WTC11 (cell line): ENCODE data around the gene OR6N2. TPM values are rescaled to one million over a fixed set of nuclear protein-coding genes. Genes with fewer than 3 reads are reported as not detected.

Experiments used
- ATAC-seq: fragments of 200-7000 bp; cut with Tn5 transposase; 2 replicates; pipeline ENCODE4 v1.10.0; 2021; ENCODE audit warnings: mild to moderate bottlenecking, moderate library complexity
- CTCF ChIA-PET: fragments of 300-600 bp; sonication (Branson Sonifier 250); formaldehyde crosslinking; loops from one replicate; lab custom pipeline; 2021; ENCODE audit warnings: antibody characterized with exemption; lab: Charles Lee
- POLR2A ChIA-PET: fragments of 350-600 bp; sonication (Branson Sonifier 250); formaldehyde crosslinking; loops from one replicate; lab custom pipeline; 2021; ENCODE audit warnings: antibody characterized with exemption; lab: Charles Lee
- DNase-seq: peaks from one replicate; pipeline ENCODE4 v3.0.0; 2021; ENCODE audit warnings: low spot score
- H3K27ac Mint-ChIP-seq: 2 replicates; pipeline ENCODE4 v1.8.0; 2021; ENCODE audit warnings: mixed read lengths
- H3K27me3 Mint-ChIP-seq: 2 replicates; pipeline ENCODE4 v1.8.0; 2021; ENCODE audit warnings: low read depth, mild to moderate bottlenecking, moderate library complexity, mixed read lengths
- H3K36me3 Mint-ChIP-seq: 2 replicates; pipeline ENCODE4 v1.8.0; 2021; ENCODE audit warnings: mixed read lengths
- H3K4me1 Mint-ChIP-seq: 2 replicates; pipeline ENCODE4 v1.8.0; 2022; ENCODE audit warnings: mixed read lengths
- H3K4me3 Mint-ChIP-seq: 2 replicates; pipeline ENCODE4 v1.8.0; 2021; ENCODE audit warnings: mild to moderate bottlenecking, moderate library complexity, mixed read lengths
- H3K9me3 Mint-ChIP-seq: 2 replicates; pipeline ENCODE4 v1.8.0; 2021; ENCODE audit warnings: mixed read lengths
- GTF2I ChIP-seq: fragments of 250-450 bp; sonication (Bioruptor Pico); conservative IDR thresholded peaks from 2 replicates; pipeline ENCODE4 v1.4.0; 2021; ENCODE audit warnings: mild to moderate bottlenecking
- IRF2 ChIP-seq: sonication (generic); formaldehyde crosslinking; IDR thresholded peaks from 2 replicates; pipeline ENCODE4 v1.8.0; 2022; ENCODE audit warnings: low read depth, missing genetic modification reagents, borderline replicate concordance
- MYBL2 ChIP-seq: sonication (generic); formaldehyde crosslinking; IDR thresholded peaks from 2 replicates; pipeline ENCODE4 v1.8.1; 2023; ENCODE audit warnings: mild to moderate bottlenecking, moderate library complexity, missing genetic modification reagents
- NFATC4 ChIP-seq: fragments of 250-450 bp; sonication (Bioruptor Pico); IDR thresholded peaks from 2 replicates; pipeline ENCODE4 v1.9.0; 2021; ENCODE audit warnings: mild to moderate bottlenecking
- NFE2L1 ChIP-seq: sonication (generic); formaldehyde crosslinking; IDR thresholded peaks from 2 replicates; pipeline ENCODE4 v1.8.1; 2023; ENCODE audit warnings: missing genetic modification reagents
- ZNF671 ChIP-seq: fragments of 250-450 bp; sonication (Bioruptor Pico); IDR thresholded peaks from 2 replicates; pipeline ENCODE4 v1.8.0; 2021; ENCODE audit warnings: mild to moderate bottlenecking
- total RNA-seq: library from RNA; stranded (reverse); gene quantifications from 3 replicates; pipeline ENCODE4 v1.2.3, GENCODE V29; 2021
- TF ChIP-seq, protein P1 (sequence below): fragments of 200-600 bp; IDR thresholded peaks from 2 replicates; pipeline ENCODE4 v1.8.0; 2022; ENCODE audit warnings: antibody characterized with exemption
- TF ChIP-seq, protein P2 (sequence below): fragments of 250-450 bp; sonication (Bioruptor Pico); IDR thresholded peaks from 2 replicates; pipeline ENCODE4 v1.9.0; 2021; ENCODE audit warnings: mild to moderate bottlenecking
- TF ChIP-seq, protein P3 (sequence below): sonication (generic); formaldehyde crosslinking; IDR thresholded peaks from 2 replicates; pipeline ENCODE4 v1.8.1; 2022; ENCODE audit warnings: low read depth, missing genetic modification reagents, borderline replicate concordance
- TF ChIP-seq, protein P4 (sequence below): sonication (generic); formaldehyde crosslinking; IDR thresholded peaks from 2 replicates; pipeline ENCODE4 v1.8.0; 2022; ENCODE audit warnings: mild to moderate bottlenecking, missing genetic modification reagents
- TF ChIP-seq, protein P5 (sequence below): sonication (generic); formaldehyde crosslinking; IDR thresholded peaks from 2 replicates; pipeline ENCODE4 v1.8.1; 2023; ENCODE audit warnings: mild to moderate bottlenecking, missing genetic modification reagents, moderate library complexity

Gene OR6N2
- total RNA-seq, 1 experiment from 2014 or later, result not detected

DNA sequence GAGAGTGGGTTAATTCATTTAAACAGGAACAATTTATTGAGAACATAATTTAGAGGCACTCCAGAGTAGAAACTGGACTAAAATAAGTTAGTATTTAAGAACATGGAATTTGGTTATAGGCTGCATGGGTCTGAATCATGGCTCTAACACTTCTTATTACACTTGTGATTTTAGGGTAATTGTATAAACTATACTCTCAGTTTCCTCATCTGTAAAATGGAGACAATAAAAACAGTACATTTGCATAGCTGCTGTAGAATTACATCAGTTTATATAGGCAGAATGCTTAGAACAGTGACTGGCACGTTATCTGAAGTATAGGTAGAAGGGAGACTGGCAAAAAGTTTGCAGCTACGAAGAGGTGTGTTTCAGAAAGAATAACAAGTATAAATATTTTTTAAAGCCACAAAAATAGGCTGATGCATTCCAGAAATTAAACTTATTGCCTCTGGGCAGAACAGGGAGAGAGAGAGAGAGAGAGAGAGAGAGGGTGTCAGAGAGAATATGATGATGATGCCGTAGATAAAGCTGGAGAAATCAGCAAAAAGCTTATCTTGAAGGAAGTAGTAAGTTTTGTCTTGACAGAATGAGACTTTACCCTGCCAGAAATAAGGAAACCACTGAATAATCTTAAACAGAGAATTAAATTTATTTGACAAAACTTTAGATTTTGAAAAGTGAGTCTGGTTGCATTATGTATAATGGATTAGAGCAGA is 52.3 kb downstream of the OR6N2 start:
- H3K27ac Mint-ChIP-seq, result no peak overlapping the region
- no peaks in the 10 kb centered on the region for H3K4me1 Mint-ChIP-seq
- no peaks in the 10 kb centered on the region for H3K9me3 Mint-ChIP-seq
- no peaks in the 10 kb centered on the region for H3K36me3 Mint-ChIP-seq
- no peak overlapping the region for H3K4me3 Mint-ChIP-seq
- ChIA-PET CTCF (no interaction called here), POLR2A (no interaction called here)
- no peaks in the 10 kb centered on the region for H3K27me3 Mint-ChIP-seq
- DNase-seq (no peak), ATAC-seq (no peak)
- TF ChIP-seq NFE2L1 (CRISPR knock-in tag) (no peak), IRF2 (CRISPR knock-in tag) (no peak)

DNA sequence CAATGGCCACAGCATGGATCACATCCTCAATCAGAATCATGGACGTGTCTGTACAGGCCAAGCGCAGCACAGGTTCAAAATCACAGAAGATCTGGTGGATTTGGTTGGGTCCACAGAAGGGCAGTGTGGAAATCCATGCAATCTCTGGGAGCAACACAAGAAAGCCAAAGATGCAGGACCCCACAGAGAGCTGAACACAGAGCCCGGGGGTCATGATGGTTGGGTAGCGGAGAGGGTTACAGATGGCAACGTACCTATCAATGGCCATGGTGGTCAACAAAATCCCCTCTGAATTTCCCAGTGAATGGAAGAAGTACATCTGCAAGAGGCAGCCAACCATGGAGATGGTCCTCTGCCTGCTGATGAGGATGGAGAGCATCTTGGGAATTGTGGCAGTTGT is 56.6 kb downstream of the OR6N2 start:
- no peak for ATAC-seq
- Mint-ChIP-seq H3K4me1 (no peaks in the 10 kb centered on the region), H3K27me3 (no peaks in the 10 kb centered on the region), H3K9me3 (no peaks in the 10 kb centered on the region), H3K36me3 (no peaks in the 10 kb centered on the region), H3K27ac (no peak overlapping the region), H3K4me3 (no peak overlapping the region)
- CTCF ChIA-PET, result no interaction called here
- TF ChIP-seq ZNF671 (CRISPR knock-in tag) (no peak), NFATC4 (CRISPR knock-in tag) (no peak), GTF2I (CRISPR knock-in tag) (no peak), MYBL2 (CRISPR knock-in tag) (no peak)
- TF ChIP-seq, protein P1, sequence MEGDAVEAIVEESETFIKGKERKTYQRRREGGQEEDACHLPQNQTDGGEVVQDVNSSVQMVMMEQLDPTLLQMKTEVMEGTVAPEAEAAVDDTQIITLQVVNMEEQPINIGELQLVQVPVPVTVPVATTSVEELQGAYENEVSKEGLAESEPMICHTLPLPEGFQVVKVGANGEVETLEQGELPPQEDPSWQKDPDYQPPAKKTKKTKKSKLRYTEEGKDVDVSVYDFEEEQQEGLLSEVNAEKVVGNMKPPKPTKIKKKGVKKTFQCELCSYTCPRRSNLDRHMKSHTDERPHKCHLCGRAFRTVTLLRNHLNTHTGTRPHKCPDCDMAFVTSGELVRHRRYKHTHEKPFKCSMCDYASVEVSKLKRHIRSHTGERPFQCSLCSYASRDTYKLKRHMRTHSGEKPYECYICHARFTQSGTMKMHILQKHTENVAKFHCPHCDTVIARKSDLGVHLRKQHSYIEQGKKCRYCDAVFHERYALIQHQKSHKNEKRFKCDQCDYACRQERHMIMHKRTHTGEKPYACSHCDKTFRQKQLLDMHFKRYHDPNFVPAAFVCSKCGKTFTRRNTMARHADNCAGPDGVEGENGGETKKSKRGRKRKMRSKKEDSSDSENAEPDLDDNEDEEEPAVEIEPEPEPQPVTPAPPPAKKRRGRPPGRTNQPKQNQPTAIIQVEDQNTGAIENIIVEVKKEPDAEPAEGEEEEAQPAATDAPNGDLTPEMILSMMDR, result no peak
- TF ChIP-seq, protein P2, sequence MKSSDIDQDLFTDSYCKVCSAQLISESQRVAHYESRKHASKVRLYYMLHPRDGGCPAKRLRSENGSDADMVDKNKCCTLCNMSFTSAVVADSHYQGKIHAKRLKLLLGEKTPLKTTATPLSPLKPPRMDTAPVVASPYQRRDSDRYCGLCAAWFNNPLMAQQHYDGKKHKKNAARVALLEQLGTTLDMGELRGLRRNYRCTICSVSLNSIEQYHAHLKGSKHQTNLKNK, result no peak
- TF ChIP-seq, protein P3, sequence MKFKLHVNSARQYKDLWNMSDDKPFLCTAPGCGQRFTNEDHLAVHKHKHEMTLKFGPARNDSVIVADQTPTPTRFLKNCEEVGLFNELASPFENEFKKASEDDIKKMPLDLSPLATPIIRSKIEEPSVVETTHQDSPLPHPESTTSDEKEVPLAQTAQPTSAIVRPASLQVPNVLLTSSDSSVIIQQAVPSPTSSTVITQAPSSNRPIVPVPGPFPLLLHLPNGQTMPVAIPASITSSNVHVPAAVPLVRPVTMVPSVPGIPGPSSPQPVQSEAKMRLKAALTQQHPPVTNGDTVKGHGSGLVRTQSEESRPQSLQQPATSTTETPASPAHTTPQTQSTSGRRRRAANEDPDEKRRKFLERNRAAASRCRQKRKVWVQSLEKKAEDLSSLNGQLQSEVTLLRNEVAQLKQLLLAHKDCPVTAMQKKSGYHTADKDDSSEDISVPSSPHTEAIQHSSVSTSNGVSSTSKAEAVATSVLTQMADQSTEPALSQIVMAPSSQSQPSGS (CRISPR knock-in tag), result no peak
- TF ChIP-seq, protein P4, sequence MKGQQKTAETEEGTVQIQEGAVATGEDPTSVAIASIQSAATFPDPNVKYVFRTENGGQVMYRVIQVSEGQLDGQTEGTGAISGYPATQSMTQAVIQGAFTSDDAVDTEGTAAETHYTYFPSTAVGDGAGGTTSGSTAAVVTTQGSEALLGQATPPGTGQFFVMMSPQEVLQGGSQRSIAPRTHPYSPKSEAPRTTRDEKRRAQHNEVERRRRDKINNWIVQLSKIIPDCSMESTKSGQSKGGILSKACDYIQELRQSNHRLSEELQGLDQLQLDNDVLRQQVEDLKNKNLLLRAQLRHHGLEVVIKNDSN, result no peak
- TF ChIP-seq, protein P5, sequence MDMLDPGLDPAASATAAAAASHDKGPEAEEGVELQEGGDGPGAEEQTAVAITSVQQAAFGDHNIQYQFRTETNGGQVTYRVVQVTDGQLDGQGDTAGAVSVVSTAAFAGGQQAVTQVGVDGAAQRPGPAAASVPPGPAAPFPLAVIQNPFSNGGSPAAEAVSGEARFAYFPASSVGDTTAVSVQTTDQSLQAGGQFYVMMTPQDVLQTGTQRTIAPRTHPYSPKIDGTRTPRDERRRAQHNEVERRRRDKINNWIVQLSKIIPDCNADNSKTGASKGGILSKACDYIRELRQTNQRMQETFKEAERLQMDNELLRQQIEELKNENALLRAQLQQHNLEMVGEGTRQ (CRISPR knock-in tag), result no peak
- no peak for DNase-seq
- POLR2A ChIA-PET, result no interaction called here

Other genes starting within 250 kb of the OR6N2 start
- not detected in 3 replicates for gene OR6Y1, start 226.8 kb downstream of the OR6N2 start, total RNA-seq
- gene OR6P1, start 210.6 kb downstream of the OR6N2 start, total RNA-seq, result not detected in 3 replicates
- gene OR10X1, start 201.3 kb downstream of the OR6N2 start, total RNA-seq, result not detected in 3 replicates
- gene OR10Z1, start 175.9 kb downstream of the OR6N2 start, total RNA-seq, result not detected in 3 replicates
- gene SPTA1, start 94.5 kb downstream of the OR6N2 start, total RNA-seq, result 0.02 to 0.11 TPM (median 0.09 TPM) in 3 replicates
- gene OR6K2, start 80.6 kb downstream of the OR6N2 start, total RNA-seq, result not detected in 3 replicates
- not detected in 3 replicates for gene OR6K3, start 60.5 kb downstream of the OR6N2 start, total RNA-seq
- not detected in 3 replicates for gene OR6K6, start 26.5 kb downstream of the OR6N2 start, total RNA-seq
- gene OR6N1, start 9.0 kb downstream of the OR6N2 start, total RNA-seq, result not detected in 3 replicates
- gene MNDA, start 50.1 kb upstream of the OR6N2 start, total RNA-seq, result 0.09 TPM in 1 of 3 replicates, not detected in the others
- 0.11 TPM in 1 of 3 replicates, not detected in the others for gene PYHIN1, start 150.3 kb upstream of the OR6N2 start, total RNA-seq
- 2.0 to 3.2 TPM (median 2.9 TPM) in 3 replicates for gene IFI16, start 228.7 kb upstream of the OR6N2 start, total RNA-seq